Measurements from ENCODE around the gene TTC27. TPM values are rescaled to one million over a fixed set of nuclear protein-coding genes. Genes with fewer than 3 reads are reported as not detected.

Gene TTC27
- total and polyA plus RNA-seq, 8 donors, result 3.4 to 13.3 (median 9.9) TPM

DNA sequence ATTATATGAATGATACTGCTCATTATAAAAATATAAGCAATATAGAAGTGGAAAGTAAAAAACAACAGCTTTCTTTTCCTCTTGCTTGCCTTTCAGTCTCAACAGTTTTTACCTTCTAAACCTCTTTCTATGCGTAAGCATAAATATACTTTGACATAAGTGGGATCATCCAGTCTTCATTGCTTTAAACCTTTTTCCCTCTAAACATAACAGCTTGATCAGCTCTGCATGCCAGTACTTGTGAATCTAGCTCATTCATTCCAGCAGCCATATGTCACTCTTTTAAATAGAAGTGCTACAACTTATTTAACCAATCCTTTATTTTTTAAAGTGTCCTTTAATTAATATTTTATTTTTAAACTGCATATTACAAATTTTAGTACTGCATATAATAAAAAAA lies 88.1 kb downstream of the TTC27 start:
- no peak for ATAC-seq

DNA sequence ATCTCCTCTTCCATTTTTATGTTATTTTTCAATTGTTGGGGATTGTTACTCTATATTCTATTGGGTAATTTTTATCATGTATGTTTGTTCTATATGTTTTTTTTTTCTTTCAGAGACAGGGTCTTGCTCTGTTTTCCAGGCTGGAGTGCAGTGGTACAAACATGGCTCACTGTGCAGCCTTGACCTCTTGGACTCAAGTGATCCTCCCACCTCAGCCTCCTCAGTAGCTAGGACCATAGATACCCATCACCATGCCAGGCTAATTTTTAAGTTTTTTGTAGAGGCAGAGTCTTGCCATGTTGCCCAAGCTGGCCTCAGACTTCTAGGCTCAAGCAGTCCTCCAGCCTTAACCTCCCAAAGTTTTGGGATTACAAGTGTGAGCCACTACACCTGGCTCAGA lies 88.7 kb downstream of the TTC27 start:
- intact Hi-C loops (cut with DNase I), result no loop called here
- TF ChIP-seq CTCF (IDR thresholded peaks at IDR 0.05), result no peak
- no peak for DNase-seq
- Histone ChIP-seq H3K4me3 (no peak overlapping the region), H3K9me3 (no peaks in the 10 kb centered on the region), H3K27me3 (no peaks in the 10 kb centered on the region), H3K4me1 (peaks cover 5 to 8% (median 7%) of the 10 kb centered on the region in 3 donors), H3K27ac (no peak overlapping the region), H3K36me3 (no peaks in the 10 kb centered on the region)
- no peak for FAIRE-seq
- no peak for ATAC-seq

More for the DNA sequence above, 88.1 kb downstream of the TTC27 start:
- FAIRE-seq (no peak), DNase-seq (no peak)
- TF ChIP-seq CTCF (IDR thresholded peaks at IDR 0.05), result no peak
- H3K36me3 ChIP-seq, result no peaks in the 10 kb centered on the region
- no peaks in the 10 kb centered on the region for H3K27me3 ChIP-seq
- intact Hi-C loops (cut with DNase I), result no loop called here
- peaks cover 9 to 14% (median 12%) of the 10 kb centered on the region in 3 donors for H3K4me1 ChIP-seq
- H3K4me3 ChIP-seq, result no peak overlapping the region
- no peak overlapping the region for H3K27ac ChIP-seq
- WGBS, 2 donors, result 96 to 100% methylated on average over 1 of the region's 1 CpG
- H3K9me3 ChIP-seq, result no peaks in the 10 kb centered on the region

DNA sequence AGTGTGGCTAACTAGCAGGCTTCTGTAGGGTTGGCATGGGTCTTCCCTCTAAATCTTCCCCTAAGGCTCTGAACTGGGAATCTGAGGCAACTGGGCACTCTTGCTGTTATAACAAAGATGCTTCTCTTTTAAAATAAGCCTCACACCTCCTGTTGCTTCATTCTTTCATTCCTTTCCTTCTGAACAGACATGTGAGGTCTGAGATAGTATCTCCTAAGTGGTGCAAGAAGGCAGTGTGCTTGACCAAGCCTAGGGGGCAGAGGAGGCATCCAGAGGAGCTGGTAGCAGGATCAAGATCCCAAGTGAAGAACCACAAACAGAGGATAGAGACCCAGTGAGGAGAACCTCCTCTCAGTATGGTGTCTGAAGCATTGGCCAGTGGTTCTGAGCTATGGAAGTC lies 90.9 kb downstream of the TTC27 start:
- Histone ChIP-seq H3K27me3 (no peaks in the 10 kb centered on the region), H3K4me3 (no peak overlapping the region), H3K27ac (no peak overlapping the region), H3K9me3 (no peaks in the 10 kb centered on the region), H3K4me1 (no peaks in the 10 kb centered on the region), H3K36me3 (no peaks in the 10 kb centered on the region)
- TF ChIP-seq CTCF (IDR thresholded peaks at IDR 0.05), result no peak
- intact Hi-C loops (cut with DNase I), result no loop called here
- ATAC-seq (no peak), FAIRE-seq (no peak), DNase-seq (no peak)

DNA sequence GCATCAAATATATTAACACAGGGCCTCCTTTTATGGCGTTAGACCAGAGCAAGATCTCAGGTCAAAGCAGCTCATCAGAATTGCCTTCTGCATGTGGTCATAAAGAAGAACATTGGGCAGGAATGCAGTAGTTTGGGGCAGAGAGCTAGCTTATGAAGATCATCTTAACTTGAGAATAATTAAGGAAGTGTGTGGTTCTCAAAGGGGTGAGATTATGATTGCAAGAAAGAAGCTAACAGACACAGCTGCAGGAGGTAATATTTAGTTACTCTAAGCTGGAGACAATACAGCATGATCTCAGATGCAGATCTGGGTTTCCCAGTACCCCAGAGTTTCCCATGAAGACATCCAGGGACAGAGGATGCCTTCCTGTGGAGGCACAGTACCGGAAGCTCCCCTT lies 91.6 kb downstream of the TTC27 start:
- FAIRE-seq, result no peak
- DNase-seq, result no peak
- no peak for ATAC-seq
- intact Hi-C loops (cut with DNase I), result no loop called here
- no peak overlapping the region for H3K27ac ChIP-seq
- no peaks in the 10 kb centered on the region for H3K9me3 ChIP-seq
- no peak for TF ChIP-seq CTCF (IDR thresholded peaks at IDR 0.05)
- 88 to 95% methylated on average over 2 of the region's 2 CpGs for WGBS, 2 donors
- no peaks in the 10 kb centered on the region for H3K27me3 ChIP-seq
- H3K4me3 ChIP-seq, result no peak overlapping the region
- H3K36me3 ChIP-seq, result no peaks in the 10 kb centered on the region
- no peaks in the 10 kb centered on the region for H3K4me1 ChIP-seq

DNA sequence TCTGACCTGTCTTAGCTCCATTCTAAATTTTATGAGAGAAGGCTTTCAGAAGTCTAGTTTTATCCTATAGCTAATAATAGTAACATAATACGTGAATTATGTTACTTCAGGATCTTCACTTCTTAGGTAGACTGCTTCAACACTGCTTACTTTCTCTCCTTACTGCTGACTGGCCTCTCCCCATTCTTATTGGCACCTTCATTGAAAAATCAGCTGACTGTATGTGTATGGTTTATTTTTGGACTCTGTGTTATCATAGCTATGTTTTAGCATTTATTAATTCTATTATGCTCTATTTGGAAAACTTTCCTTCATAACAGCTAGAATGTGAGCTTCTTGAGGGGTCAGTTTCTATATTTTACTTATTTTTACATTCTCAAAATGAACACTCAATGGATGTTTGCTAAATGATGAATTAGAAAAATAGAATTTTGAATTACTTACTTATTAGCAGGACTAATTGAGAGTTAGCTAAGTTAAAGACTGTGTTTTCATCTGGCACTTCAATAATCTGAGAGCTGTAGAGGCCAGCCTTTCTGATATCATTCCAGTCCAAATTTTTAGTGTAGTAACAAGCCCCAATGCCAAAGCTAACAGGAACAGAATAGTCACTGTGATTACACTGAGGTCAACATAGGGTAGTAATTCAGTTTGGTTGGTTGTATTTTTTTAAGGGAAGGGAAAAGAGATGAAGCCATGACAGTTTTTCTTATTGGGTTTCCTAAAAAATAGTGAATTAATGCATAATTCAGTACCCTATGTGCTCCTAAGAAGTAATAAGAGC lies 92.3 kb downstream of the TTC27 start:
- FAIRE-seq, result no peak
- ATAC-seq, result no peak
- no peak for TF ChIP-seq CTCF (IDR thresholded peaks at IDR 0.05)
- Histone ChIP-seq H3K36me3 (no peaks in the 10 kb centered on the region), H3K9me3 (no peaks in the 10 kb centered on the region), H3K27ac (no peak overlapping the region), H3K4me3 (no peak overlapping the region), H3K27me3 (no peaks in the 10 kb centered on the region), H3K4me1 (no peaks in the 10 kb centered on the region)
- intact Hi-C loops (cut with DNase I), result no loop called here
- WGBS, 2 donors, result 52 to 69% methylated on average over 1 of the region's 1 CpG
- no peak for DNase-seq

Measured in pancreas (tissue), 10 donors.